Neural progenitor cell (in vitro differentiated cells): ENCODE data around the gene PEX14. TPM values are rescaled to one million over a fixed set of nuclear protein-coding genes. Genes with fewer than 3 reads are reported as not detected.
A peak's percentile ranks its signal among the peaks of the same experiment; 100 is the strongest.

Experiments used
- DNase-seq: peaks from one replicate; pipeline ENCODE4 v3.0.0-alpha.2; 2016; ENCODE audit warnings: low spot score
- H2AFZ ChIP-seq: fragments of 200-600 bp; sonication (generic); replicated peaks from 2 replicates; pipeline ENCODE4 v1.6.1; 2016; ENCODE audit warnings: antibody characterized with exemption
- H3F3A ChIP-seq: fragments of 200-600 bp; sonication (generic); 2 replicates; pipeline ENCODE4 v1.6.1; 2016; ENCODE audit warnings: antibody characterized with exemption, low read depth
- H3K27ac ChIP-seq: fragments of 200-600 bp; sonication (generic); 2 replicates; pipeline ENCODE4 v1.5.1; 2016; ENCODE audit warnings: mild to moderate bottlenecking
- H3K27me3 ChIP-seq: fragments of 200-600 bp; sonication (generic); 2 replicates; pipeline ENCODE4 v1.6.1; 2016; ENCODE audit warnings: mild to moderate bottlenecking, moderate library complexity
- H3K36me3 ChIP-seq: fragments of 200-600 bp; sonication (generic); 2 replicates; pipeline ENCODE4 v1.5.1; 2016
- H3K4me1 ChIP-seq: fragments of 200-600 bp; sonication (generic); 2 replicates; pipeline ENCODE4 v1.6.1; 2016; ENCODE audit warnings: mixed run types
- H3K4me2 ChIP-seq: fragments of 200-600 bp; sonication (generic); 2 replicates; pipeline ENCODE4 v1.6.1; 2016
- H3K4me3 ChIP-seq: fragments of 200-600 bp; sonication (generic); 2 replicates; pipeline ENCODE4 v1.5.1; 2016
- H3K79me2 ChIP-seq: fragments of 200-600 bp; sonication (generic); 2 replicates; pipeline ENCODE4 v1.6.1; 2016; ENCODE audit warnings: low read depth
- H3K9ac ChIP-seq: fragments of 200-600 bp; sonication (generic); 2 replicates; pipeline ENCODE4 v1.6.1; 2016
- H3K9me3 ChIP-seq: fragments of 200-600 bp; sonication (generic); 2 replicates; pipeline ENCODE4 v1.5.1; 2016; ENCODE audit warnings: low read depth
- H4K20me1 ChIP-seq: fragments of 200-600 bp; sonication (generic); 2 replicates; pipeline ENCODE4 v1.6.1; 2016; ENCODE audit warnings: low read depth
- H3K27ac Mint-ChIP-seq: 3 replicates; pipeline ENCODE4 v1.8.0; 2021; ENCODE audit warnings: mixed read lengths
- H3K27me3 Mint-ChIP-seq: 2 replicates; pipeline ENCODE4 v1.8.0; 2022; ENCODE audit warnings: low read depth, mild to moderate bottlenecking, inconsistent platforms, moderate library complexity, mixed read lengths; ENCODE audit not compliant: insufficient read depth
- H3K36me3 Mint-ChIP-seq: 3 replicates; pipeline ENCODE4 v1.8.0; 2021; ENCODE audit warnings: mixed read lengths
- H3K4me1 Mint-ChIP-seq: 3 replicates; pipeline ENCODE4 v1.8.0; 2021; ENCODE audit warnings: mixed read lengths
- H3K4me3 Mint-ChIP-seq: 3 replicates; pipeline ENCODE4 v1.8.0; 2021; ENCODE audit warnings: mild to moderate bottlenecking, moderate library complexity, mixed read lengths
- H3K9me3 Mint-ChIP-seq: 3 replicates; pipeline ENCODE4 v1.8.0; 2020; ENCODE audit warnings: mixed read lengths
- EZH2 ChIP-seq: fragments of 200-600 bp; sonication (generic); IDR thresholded peaks from 2 replicates; pipeline ENCODE4 v1.6.1; 2017; ENCODE audit warnings: antibody characterized with exemption, mild to moderate bottlenecking, moderate library complexity
- EZH2phosphoT487 ChIP-seq: fragments of 200-600 bp; sonication (generic); IDR thresholded peaks from 2 replicates; pipeline ENCODE4 v1.6.1; 2017; ENCODE audit warnings: antibody characterized with exemption
- total RNA-seq: library from RNA; depleted of rRNA; stranded (reverse); fragments of >200 nt; gene quantifications from 2 replicates; pipeline ENCODE4 v1.2.3, GENCODE V29; 2015; ENCODE audit warnings: low replicate concordance
- TF ChIP-seq, protein P1 (sequence below): fragments of 200-600 bp; sonication (generic); IDR thresholded peaks from 2 replicates; pipeline ENCODE4 v1.5.1; 2017; ENCODE audit warnings: antibody characterized with exemption, mild to moderate bottlenecking

Gene PEX14
- total RNA-seq, 1 donor from 2014 or later = 9.3 TPM

DNA sequence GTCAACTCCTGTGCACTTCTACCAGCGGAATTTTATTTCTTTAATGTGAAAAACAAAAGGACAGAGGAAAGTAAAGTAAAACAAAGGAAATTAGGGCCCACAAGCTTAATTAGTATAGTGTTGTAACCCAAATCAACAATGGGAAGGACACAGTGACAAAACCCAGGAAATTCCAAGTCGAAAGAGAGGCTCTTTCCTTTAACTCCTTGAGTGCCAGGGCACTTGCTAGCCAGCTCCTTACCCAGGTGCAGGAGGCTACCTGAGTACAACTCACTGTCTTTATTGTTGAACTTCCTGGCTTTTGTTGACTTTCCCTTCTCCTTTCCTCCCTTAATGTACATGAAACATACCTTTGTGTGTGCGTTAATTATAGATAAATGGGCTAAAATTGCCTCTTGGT is 55.0 kb downstream of the PEX14 start:
- Mint-ChIP-seq H3K27me3 (peaks cover 2% of the 10 kb centered on the region), H3K4me3 (no peak overlapping the region), H3K36me3 (no peaks in the 10 kb centered on the region), H3K27ac (no peak overlapping the region), H3K4me1 (peaks cover 46% of the 10 kb centered on the region), H3K9me3 (no peaks in the 10 kb centered on the region)
- no peaks in the 10 kb centered on the region for H3K36me3 ChIP-seq
- peaks cover 75% of the 10 kb centered on the region for H4K20me1 ChIP-seq
- peak; percentile 49 for DNase-seq
- H3F3A ChIP-seq = peaks cover 22% of the 10 kb centered on the region
- TF ChIP-seq EZH2phosphoT487 (no peak), EZH2 (no peak)
- TF ChIP-seq, protein P1, sequence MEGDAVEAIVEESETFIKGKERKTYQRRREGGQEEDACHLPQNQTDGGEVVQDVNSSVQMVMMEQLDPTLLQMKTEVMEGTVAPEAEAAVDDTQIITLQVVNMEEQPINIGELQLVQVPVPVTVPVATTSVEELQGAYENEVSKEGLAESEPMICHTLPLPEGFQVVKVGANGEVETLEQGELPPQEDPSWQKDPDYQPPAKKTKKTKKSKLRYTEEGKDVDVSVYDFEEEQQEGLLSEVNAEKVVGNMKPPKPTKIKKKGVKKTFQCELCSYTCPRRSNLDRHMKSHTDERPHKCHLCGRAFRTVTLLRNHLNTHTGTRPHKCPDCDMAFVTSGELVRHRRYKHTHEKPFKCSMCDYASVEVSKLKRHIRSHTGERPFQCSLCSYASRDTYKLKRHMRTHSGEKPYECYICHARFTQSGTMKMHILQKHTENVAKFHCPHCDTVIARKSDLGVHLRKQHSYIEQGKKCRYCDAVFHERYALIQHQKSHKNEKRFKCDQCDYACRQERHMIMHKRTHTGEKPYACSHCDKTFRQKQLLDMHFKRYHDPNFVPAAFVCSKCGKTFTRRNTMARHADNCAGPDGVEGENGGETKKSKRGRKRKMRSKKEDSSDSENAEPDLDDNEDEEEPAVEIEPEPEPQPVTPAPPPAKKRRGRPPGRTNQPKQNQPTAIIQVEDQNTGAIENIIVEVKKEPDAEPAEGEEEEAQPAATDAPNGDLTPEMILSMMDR = no peak
- H3K79me2 ChIP-seq = peaks cover 53% of the 10 kb centered on the region
- peaks cover 36% of the 10 kb centered on the region for H3K4me1 ChIP-seq
- no peak overlapping the region for H3K27ac ChIP-seq
- H3K9ac ChIP-seq = no peak overlapping the region
- no peak overlapping the region for H2AFZ ChIP-seq
- H3K4me3 ChIP-seq = peak overlapping the region; percentile 19
- H3K27me3 ChIP-seq = no peaks in the 10 kb centered on the region
- H3K4me2 ChIP-seq = peak overlapping the region; percentile 61
- H3K9me3 ChIP-seq = no peaks in the 10 kb centered on the region

DNA sequence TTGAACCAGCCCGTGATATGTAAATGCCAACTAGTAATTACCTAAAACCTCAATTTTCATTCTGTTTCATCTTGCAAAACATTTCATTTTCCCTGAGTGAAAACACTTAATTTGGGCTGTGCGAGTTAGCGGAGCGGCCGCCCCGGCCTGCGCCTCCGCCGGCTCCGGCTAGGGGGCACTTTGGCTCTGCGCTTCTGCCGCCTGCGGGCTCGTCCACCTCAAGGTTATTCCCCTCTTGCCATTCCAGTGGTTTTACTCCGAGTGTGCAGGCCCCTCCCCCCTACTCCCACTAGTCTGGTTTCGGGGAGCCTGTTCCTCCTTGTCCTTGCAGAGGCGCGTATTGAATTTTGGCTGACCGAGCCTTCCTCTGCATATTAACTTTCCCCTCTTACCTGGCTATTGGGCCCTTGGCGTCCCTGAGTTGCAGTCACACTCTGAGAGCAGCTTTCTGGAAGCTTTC is 55.6 kb downstream of the PEX14 start:
- peak; percentile 85 for DNase-seq
- Histone ChIP-seq H3K79me2 (peaks cover 48% of the 10 kb centered on the region), H3K4me3 (peak overlapping the region; percentile 19), H4K20me1 (peaks cover 78% of the 10 kb centered on the region), H3K27ac (no peak overlapping the region), H3K4me1 (peaks cover 36% of the 10 kb centered on the region), H3K9ac (no peak overlapping the region), H3F3A (peaks cover 22% of the 10 kb centered on the region), H3K9me3 (no peaks in the 10 kb centered on the region), H3K36me3 (no peaks in the 10 kb centered on the region), H2AFZ (no peak overlapping the region), H3K27me3 (no peaks in the 10 kb centered on the region), H3K4me2 (peak overlapping the region; percentile 61)
- peaks cover 50% of the 10 kb centered on the region for H3K4me1 Mint-ChIP-seq
- H3K27ac Mint-ChIP-seq = no peak overlapping the region
- TF ChIP-seq EZH2 = no peak
- TF ChIP-seq, protein P1 = peak; percentile 82
- H3K4me3 Mint-ChIP-seq = peak overlapping the region; percentile 11
- no peaks in the 10 kb centered on the region for H3K36me3 Mint-ChIP-seq
- no peaks in the 10 kb centered on the region for H3K9me3 Mint-ChIP-seq
- H3K27me3 Mint-ChIP-seq = peaks cover 2% of the 10 kb centered on the region

DNA sequence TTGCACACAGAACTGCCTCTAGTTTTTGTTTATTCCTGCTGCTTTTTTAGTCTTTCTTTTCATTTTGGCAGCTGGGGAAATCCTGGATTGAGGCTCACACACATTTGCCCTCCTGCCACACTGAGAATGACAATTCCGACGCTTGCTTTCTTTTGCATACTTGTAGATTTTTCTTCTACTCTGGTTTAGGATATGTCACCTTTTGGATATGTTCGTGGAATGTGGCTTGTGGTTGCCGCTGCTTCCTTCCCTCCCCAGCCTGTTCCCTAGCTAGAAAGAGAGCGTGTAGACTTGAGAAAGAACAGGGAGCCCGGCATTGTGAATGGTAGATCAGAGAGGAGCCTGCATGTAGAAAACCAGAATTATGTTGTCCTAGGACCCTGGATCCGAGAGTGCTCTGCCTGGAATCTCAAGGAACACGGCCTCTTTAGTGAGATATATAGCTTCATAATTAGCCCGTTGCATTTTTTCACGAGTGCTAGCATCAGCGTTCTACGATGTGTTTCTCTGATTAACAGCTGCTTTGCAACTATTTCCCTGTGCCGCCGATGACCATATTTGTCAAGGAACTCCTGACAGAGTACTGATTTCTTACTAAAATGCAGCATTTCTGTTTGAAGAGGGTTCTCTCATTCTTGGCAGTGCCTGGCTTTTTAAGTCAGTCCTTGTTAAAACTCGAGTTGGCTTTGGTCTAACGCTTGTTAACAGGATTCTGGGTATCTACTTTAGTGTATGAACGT is 56.2 kb downstream of the PEX14 start:
- Mint-ChIP-seq H3K36me3 (no peaks in the 10 kb centered on the region), H3K27me3 (peaks cover 2% of the 10 kb centered on the region), H3K4me1 (peaks cover 56% of the 10 kb centered on the region), H3K4me3 (peak overlapping the region; percentile 42), H3K9me3 (no peaks in the 10 kb centered on the region), H3K27ac (no peak overlapping the region)
- H3K4me1 ChIP-seq = peaks cover 36% of the 10 kb centered on the region
- TF ChIP-seq, protein P1 = no peak
- TF ChIP-seq EZH2 = no peak
- no peak for TF ChIP-seq EZH2phosphoT487
- H3K27me3 ChIP-seq = no peaks in the 10 kb centered on the region
- H2AFZ ChIP-seq = no peak overlapping the region
- H3K4me3 ChIP-seq = peak overlapping the region; percentile 11
- H3K36me3 ChIP-seq = no peaks in the 10 kb centered on the region
- H3K9me3 ChIP-seq = no peaks in the 10 kb centered on the region
- no peak overlapping the region for H3K9ac ChIP-seq
- peaks cover 22% of the 10 kb centered on the region for H3F3A ChIP-seq
- H3K27ac ChIP-seq = no peak overlapping the region
- H3K4me2 ChIP-seq = peak overlapping the region; percentile 61
- H4K20me1 ChIP-seq = peaks cover 83% of the 10 kb centered on the region
- DNase-seq = no peak
- peaks cover 43% of the 10 kb centered on the region for H3K79me2 ChIP-seq
